GM18861 (cell line): ENCODE measurements around the gene DNAAF9.
"Not testable (repeated sequence)": the region's sequence is repeated elsewhere in the genome, so short reads cannot be mapped to it uniquely, and the experiment has no call there.

Source experiments
- ATAC-seq: cut with Tn5 transposase; IDR thresholded peaks from one replicate; pipeline ENCODE4 v1.9.1; 2021; ENCODE audit not compliant: unreplicated experiment

Gene DNAAF9

DNA sequence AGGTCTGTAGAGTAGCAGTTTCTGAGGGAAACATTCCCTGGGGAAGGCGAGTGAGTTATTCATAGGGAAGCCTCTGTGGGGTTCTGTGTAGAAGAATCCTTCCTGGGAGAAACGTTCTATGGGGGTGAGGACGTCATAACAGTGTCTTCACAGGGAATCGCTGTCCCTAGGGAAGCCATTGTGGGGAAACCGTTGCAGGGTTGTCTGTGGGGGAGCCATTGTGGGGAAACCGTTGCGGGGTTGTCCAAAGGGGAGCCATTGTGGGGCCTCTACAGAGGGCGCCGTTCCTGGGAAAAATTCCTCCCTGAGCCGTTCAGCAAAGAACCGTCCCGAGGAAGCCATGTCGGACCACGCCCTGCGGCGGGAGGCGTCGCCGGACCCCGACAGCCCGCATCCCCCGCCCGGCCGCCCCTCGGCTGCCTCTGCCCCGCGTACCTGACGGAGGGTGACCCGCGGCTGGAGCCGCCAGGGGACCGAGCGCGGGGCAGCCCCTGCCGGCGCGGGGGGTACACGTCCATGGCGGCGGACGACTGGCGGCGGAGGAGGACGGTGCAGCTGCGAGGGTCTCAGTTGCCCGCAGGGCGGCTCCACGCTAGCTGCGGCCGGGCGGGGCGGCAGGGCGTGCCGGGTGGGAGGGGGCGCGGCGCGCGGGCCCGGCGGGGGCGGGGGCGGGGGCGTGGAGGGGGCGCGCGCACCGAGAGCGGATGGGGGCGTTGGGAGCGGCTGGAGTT, at the start of gene DNAAF9:
Gene DNAAF9, minus strand, starts transcription at position 630 of the 731 bp plus-strand sequence. Its CDS starts 112 bp downstream, at position 518.
- ATAC-seq = no peak

DNA sequence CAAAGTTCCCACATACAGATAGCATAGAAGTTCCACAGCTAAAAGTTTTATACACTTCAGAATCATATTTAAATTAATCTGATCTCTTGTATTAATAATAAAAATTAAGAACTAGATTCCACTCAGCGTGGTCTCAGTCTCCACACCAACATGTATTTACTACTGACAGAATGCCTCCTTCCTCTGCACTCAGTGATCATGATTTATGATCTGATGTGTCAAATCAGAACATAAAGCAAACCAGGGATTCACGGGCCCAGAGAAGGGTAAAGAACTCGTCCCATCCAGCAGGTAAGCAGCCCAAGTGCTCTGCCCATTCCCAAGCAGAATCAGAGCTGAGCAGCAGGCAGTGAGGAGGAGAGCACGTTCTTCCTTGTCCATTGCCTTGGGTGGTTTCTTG, 49.2 kb upstream of the DNAAF9 start:
- no peak for ATAC-seq

DNA sequence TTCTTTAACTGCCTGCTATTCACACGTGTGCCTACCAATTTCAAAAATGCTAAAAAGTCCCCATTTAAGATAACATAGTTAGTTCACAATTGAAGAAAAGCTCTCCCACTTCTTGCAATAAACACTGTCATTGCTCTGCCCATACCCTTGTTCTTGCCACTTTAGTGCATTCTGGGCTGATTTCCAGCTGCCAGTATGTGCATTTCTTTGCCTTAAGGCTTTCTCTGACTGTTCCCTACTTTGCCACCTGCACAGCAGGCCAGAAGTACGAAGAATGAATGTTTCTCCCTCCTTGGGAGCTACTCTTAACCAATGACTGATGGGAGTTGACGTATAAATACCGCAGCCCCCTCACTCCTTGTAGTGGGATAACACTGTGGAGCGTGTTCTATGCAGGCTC, 47.4 kb upstream of the DNAAF9 start:
- ATAC-seq = no peak

DNA sequence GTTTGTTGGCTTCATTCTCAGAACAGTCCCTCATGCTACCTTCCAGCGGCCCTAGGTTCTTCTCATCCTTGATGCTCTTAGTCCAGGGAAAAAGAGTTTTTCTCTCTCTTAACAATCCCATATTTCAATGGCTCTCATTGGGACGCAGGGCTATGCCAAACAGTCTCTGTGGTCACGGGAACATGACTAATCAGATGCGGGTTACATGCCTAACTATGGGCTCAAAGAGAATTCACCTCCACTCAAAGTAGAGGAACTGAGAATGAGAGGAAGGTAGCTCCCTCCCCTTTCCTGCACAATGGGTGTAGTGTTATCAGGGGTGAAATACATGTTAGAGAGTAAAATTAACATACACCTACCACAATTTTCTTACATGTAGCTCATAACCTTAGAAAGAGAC, 45.2 kb upstream of the DNAAF9 start:
- no peak for ATAC-seq

DNA sequence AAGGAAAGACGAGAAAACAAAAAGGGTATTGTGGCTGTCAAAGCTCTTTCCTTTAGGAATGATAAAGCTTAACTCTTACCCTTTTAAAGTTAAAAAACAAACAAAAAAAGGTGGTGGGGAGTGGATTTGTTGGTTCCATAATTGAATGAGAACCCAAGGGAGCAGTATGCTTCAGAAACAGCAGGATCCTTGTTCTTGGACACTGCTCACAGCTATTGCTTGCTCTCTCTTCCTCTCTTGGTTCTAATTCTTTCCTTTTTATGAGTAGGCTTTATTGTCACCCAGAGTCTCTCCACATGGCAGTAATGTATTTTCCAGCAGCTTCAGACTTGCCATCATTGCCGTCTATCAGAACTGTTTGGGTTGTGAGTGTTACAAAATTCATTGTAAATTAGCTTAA, 44.7 kb upstream of the DNAAF9 start:
- no peak for ATAC-seq

DNA sequence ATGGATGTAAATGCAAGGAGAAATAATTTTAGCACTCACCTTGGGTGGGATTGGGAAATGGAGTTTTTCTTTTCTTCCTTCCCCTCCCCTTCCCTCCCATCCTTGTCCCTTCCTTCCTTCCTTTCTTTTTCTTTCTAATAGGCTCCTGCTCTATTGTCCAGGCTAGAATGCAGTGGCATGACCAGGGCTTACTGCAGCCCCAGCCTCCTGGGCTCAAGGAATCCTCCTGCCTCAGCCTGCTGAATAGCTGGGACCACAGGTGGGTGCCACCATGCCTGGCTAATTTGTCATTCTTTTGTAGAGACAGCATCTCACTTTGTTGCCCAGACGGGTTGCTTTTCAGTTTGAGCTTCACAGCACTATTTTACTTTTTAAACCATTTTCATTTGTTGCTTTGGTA, 41.9 kb upstream of the DNAAF9 start:
- no peak for ATAC-seq

DNA sequence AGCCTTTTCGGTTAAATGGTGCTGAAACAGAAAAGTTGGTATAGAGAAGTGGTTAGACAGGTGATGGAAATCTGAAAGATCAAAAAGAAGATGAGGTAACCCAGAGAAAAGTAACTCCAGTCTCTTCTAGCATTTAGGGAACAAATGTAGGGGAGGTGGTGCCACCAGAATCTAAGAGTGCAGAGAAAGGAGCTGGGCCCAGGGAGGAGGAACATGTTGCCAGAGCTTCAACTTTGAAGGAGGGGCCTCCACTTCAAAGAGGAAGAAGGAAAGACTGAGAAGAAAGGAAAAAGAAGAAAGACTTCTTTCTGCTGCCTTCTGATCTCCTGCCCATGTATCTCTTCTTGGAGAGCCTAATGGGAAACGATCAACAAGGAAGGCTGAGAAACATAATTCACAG, 39.9 kb upstream of the DNAAF9 start:
- no peak for ATAC-seq

DNA sequence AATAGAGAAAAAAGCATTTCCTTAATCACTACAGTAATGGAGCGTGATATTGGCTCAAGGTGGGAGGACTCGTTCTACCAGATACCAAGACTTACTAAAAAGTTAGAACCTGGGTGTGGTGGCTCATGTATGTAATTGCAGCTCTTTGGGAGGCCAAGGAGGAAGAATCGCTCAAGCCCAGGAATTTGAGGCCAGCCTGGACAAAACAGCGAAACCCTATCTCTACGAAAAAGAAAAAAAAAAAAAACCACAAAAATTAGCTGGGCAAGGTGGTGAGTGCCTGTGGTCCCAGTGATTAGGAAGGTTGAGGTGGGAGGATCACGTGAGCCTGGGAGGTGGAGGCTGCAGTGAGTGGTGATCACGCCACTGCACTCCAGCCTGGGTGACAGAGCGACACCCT, 39.3 kb upstream of the DNAAF9 start:
- ATAC-seq = no peak

DNA sequence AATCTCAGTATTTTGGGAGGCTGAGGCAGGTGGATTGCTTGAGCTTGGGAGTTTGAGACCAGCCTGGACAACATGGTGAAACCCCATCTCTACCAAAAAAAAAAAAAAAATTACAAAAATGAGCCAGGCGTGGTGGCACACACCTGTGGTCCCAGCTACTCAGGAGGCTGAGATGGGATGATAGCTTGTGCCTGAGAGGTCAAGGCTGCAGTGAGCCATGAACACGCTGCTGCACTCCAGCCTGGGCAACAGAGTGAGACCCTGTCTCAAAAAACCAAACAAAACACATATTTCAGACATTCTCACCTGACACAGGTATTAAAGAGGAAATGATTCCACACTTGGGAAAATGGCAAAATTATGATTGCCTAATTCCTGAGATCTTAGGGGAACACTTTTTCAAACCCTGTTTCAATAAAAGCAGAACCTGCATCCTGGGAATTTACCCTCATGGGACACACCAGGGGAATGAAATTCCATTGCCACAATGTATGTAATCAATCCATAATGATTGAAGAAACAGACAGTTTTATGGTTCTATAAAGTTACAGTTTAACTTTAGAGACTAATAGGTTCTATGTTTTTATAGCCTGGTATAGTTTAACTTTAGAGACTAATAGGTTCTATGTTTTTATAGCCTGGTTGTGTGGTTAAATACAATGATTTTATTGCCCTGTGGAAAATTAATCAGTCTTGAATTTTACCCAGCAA, 29.6 kb upstream of the DNAAF9 start:
- no peak for ATAC-seq

DNA sequence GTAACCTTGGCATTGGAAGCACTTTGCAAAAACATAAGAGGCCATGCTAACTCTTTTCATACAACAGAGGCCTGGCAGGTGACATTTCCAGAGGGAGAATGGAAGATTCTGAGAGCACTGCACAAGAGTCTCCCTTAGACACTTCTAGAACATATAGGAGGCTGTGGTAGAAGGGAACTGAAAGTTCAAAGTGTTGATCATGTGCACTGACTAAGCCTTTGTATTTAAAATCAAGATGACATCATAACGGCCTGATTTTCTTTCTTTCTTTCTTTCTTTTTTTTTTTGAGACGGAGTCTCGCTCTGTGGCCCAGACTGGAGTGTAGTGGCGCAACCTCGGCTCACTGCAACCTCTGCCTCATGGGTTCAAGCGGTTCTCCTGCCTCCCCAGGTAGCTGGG, 26.8 kb upstream of the DNAAF9 start:
- no peak for ATAC-seq

DNA sequence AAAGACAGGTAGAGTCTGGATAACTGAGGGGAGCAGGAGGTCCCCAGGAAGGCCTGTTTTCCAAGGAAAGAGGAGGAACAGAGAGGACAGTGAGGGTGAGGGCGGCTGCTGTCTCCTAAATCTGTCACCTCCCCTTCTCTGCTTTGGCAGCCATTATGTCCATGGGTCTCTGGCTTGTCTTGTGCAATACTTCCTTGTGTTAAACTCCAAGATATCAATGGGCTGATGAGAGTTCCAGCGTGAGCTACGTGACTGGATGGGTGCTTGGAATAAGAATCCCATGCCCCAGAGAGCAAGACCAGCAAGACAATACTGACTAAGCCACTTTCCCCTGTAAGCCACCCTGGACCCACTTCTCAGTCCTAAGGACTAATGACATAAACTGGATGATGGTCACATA, 26.3 kb upstream of the DNAAF9 start:
- ATAC-seq = no peak

DNA sequence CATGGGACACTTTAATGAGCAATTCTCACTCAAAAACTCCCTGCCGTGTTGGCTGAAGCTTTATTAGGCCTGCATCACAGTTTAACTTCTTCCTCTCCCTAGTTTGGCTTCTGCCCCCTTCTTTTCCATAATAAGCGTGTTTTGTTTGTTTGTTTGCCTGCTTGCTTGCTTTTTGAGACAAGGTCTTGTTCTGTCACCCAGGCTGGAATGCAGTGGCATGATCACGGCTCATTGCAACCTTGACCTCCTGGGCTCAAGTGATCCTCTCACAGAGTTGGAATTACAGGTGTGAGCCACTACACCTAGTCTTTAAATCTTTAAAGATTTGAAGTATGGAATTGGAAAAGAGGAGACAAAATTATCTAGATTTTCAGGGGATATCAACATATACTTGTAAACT, 25.4 kb upstream of the DNAAF9 start:
- ATAC-seq = no peak

DNA sequence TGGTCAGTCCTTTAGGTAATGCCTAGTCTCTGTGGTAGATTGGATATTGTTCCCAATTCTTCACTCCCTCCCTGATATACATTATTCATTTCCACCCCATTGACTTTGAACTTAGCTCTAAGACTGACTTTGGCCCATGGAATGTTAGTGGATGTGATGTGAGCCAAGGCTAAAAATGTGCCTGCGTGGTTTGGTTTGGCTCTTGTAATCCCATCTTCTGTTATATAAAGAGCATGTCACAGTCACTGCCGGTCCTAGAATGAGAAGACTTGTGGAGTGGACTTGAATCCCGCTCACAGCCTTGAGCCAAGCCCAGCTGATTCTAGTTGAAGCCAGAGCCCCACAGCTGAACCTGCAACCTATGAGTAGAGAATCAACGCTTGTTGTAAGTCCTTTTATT, 23.6 kb upstream of the DNAAF9 start:
- no peak for ATAC-seq

DNA sequence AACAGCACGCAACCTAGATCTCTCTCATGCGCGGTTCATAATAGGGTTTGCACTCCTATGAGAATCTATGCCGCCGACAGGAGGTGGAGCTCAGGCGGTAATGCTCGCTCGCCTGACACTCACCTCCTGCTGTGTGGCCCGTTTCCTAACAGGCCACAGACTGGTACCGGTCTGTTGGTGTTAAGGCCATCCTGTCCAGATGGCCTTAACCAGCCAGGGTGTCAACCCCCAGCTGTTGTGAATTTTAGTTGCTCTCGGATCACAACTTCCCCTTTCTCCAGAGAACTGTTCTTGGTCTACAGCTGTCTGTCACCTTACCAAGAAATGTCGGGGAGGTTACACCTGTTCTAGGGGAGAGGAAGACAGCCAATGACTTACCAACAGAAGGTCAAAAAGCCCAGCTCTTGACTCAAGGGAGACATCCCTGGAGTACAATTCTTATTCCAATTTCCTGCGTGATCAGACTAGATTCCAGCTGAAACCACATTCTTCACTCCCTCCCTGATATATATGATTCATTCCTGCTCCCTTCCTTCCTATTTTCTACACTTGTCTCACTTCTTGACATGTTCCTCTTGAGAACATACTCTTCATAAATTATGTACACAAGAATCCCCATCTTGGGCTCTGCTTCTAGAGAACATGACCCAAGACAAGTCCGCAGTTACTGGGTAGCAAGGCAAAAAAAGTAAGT, 23.1 kb upstream of the DNAAF9 start:
- peak; percentile 66 for ATAC-seq

DNA sequence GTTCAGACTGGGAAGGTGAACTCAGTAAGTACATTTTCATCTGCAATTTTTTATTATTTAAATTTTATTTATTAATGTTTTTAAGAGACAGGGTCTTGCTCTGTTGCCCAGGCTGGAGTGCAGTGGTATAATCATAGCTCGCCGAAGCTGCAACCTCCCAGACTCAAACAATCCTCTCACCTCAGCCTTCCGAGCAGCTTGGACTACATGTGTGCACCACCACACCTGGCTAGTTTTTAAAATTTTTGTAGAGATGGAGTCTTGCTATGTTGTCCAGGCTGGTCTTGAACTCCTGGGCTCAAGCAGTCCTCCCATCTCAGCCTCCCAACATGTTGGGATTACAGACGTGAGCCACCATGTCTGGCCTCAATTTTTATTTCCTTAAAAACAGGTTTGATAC, 19.3 kb upstream of the DNAAF9 start:
- ATAC-seq = not testable (repeated sequence)

DNA sequence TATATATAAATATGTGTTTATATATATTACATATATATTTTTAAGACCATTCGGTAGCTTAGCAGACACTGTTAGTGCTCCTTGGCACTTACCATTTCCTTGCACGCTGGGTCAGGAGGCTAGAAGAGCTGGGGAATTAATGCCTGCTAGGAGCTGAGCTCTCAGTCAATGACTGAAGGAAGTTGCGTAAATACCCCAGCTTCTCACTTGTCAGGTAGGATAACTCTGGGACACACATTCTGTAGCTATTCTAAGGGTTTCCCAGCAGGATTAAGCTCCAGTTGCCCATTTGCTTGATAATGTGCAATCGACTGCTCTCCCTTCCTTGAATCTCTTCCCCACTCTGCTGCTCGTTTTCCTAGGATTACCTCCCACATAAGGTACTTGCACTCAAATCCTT, 15.7 kb upstream of the DNAAF9 start:
- no peak for ATAC-seq

DNA sequence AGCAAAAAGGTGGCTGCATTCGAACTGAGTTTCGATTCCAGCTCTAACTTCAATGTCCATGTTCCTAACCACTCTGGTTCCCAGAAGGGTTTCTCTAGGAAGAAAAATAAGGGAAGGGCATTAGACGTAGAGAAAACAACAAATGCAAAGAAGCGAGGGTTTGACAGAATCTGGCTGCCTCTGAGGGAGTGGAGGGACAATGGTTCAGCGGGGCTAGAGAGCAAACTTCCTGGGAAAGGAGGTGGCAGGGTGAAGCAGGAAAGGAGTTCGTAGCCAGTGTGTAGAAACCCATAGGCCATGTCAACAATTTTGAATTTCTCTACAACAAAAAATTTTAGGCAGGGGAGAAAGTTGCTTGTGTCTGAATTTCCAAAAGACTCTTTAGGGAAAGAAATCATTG, 14.5 kb upstream of the DNAAF9 start:
- ATAC-seq = no peak

DNA sequence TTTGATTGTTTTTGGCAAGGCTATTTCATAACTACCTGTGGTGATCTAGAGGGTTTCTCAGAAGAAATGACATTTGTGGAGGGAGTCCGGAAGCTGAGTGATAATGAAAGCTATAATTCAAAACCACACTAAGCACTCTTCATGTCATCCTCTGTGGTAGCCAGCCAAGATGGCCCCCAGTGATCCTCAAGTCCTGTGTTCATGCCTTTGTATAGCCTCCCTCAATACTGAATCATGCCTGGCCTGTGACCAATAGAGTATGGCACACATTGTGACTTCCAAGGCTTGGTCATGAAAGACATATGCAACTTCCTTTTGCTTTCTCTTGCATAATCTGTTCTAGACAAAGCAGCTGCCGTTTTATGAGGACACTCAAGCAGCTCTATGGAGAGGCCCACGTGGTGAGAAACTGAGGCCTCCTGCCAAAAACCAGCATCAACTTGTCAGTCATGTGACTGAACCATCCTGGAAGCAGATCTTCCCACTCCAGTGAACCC, 12.8 kb upstream of the DNAAF9 start:
- ATAC-seq = peak; percentile 96

DNA sequence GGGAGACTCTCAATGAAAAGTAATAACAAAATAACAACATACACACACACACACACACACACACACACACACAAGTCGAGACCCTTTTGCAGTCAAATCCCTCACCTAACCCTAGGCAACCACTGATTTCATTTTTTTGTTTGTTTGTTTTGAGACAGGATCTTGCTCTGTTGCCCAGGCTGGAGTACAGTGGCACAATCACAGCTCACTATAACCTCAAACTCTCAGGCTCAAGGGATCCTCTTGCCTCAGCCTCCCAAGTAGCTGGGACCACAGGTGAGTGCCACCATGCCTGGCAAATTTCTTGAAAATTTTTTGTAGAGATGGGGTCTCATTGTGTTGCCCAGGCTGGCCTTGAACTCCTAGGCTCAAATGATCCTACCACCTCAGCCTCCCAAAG, 10.7 kb upstream of the DNAAF9 start:
- not testable (repeated sequence) for ATAC-seq

DNA sequence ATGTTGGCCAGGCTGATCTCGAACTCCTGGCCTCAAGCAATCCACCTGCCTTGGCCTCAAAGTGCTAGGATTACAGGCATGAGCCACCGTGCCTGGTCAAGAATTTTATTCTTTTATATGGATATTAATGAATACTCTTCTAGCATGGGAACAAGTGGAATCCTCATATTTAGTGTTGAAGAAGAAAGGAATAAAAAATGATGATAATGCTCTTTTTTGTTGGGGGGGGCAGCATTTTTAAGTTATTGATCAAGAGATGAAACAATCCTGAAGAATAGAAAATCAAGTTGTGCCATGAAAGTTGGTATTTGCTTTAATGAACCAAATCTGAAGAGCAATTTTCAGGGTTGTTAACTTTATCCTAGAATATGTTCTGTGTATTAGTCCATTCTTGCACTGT, 6.7 kb upstream of the DNAAF9 start:
- ATAC-seq = no peak

DNA sequence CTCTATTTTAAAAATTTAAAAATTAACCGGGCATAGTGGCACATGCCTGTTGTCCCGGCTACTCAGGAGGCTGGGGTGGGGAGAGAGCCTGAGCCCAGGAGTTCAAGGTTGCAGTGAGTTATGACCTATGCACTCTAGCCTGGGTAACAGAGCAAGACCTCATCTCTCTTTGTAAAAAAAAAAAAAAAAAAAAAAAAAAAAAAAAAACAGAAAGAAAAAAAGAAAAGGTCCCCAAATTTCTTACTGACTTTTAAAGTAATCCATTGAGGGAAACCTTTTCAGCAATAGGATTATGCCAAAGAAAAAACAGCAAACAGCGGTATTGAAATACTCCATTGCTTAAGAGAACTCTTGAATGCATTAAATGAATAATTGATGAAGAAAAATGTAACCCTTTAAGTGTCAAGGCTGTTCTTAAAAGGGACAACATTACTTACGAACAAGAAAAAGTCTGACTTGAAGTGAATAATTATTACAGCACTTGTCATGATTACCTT, 6.0 kb upstream of the DNAAF9 start:
- no peak for ATAC-seq
